HCT116 (cell line): ENCODE results near the gene RECK. TPM values are rescaled to one million over a fixed set of nuclear protein-coding genes. Genes with fewer than 3 reads are reported as not detected.

Source experiments
- ATAC-seq: fragments of 200-7000 bp; cut with Tn5 transposase; 2 replicates; pipeline ENCODE4 v1.9.1; 2020; ENCODE audit warnings: mild to moderate bottlenecking, moderate library complexity
- BruUV-seq: library from RNA; stranded (reverse); fragments of 400-500 nt; replicated peaks from 2 replicates; lab custom pipeline; 2021; lab: Mats Ljungman, UMichigan
- CTCF ChIA-PET: fragments of 300-600 bp; sonication (Branson Sonifier 250); formaldehyde crosslinking; loops from one replicate; lab custom pipeline; 2021; ENCODE audit warnings: antibody characterized with exemption; lab: Charles Lee
- POLR2A ChIA-PET: fragments of 300-600, 350-600 bp; sonication (Branson Sonifier 250); formaldehyde crosslinking; loops from one replicate; lab custom pipeline; 2021; ENCODE audit warnings: antibody characterized with exemption; lab: Charles Lee
- RAD21 ChIA-PET, 2 experiments: fragments of 300-600 bp; sonication (Branson Sonifier 250); formaldehyde crosslinking; loops; one replicate each; lab custom pipeline; 2023; ENCODE audit warnings: low total read pairs in 2 of 2; ENCODE audit not compliant: uncharacterized antibody in 2 of 2, unreplicated experiment in 2 of 2, low non-redundant PET in 1 of 2; lab: Charles Lee
- DNase-seq: peaks from one replicate; pipeline ENCODE4 v3.0.0-alpha.2; 2010; ENCODE audit warnings: low read depth, low spot score
- H2AFZ ChIP-seq: fragments of 200-600 bp; shearing (Covaris generic), sonication (generic); 2 replicates; pipeline ENCODE4 v1.6.1; 2017; ENCODE audit warnings: low read depth, mixed run types, mixed read lengths, antibody characterized with exemption, low read length; ENCODE audit not compliant: poor library complexity, severe bottlenecking
- H3K27ac ChIP-seq: 2 replicates; pipeline ENCODE4 v1.5.1; 2012; ENCODE audit warnings: low read depth, low read length
- H3K27me3 ChIP-seq: fragments of 200-600 bp; sonication (generic); 2 replicates; pipeline ENCODE4 v1.6.1; 2016; ENCODE audit warnings: mixed run types, low read length, mixed read lengths; ENCODE audit not compliant: insufficient read depth
- H3K36me3 ChIP-seq, 2 experiments: fragments of 200-500 bp in 1 of 2; fragments of 200-600 bp in 1 of 2; sonication (Bioruptor generic) in 1 of 2; sonication (generic) in 1 of 2; 2 replicates each; pipeline versions ENCODE4 v1.5.1 to v1.6.1; 2014 to 2016; ENCODE audit warnings: low read length in 2 of 2, inconsistent platforms in 1 of 2, mixed read lengths in 1 of 2, mixed run types in 1 of 2; ENCODE audit not compliant: insufficient read depth in 2 of 2, control insufficient read depth in 1 of 2
- H3K4me1 ChIP-seq, 2 experiments: fragments of 200-600 bp in 1 of 2; sonication (generic) in 1 of 2; 2 replicates each; pipeline versions ENCODE4 v1.5.1 to v1.6.1; 2012 to 2017; ENCODE audit warnings: low read length in 2 of 2, inconsistent platforms in 1 of 2, mild to moderate bottlenecking in 1 of 2, mixed read lengths in 1 of 2, mixed run types in 1 of 2, moderate library complexity in 1 of 2; ENCODE audit not compliant: insufficient read depth in 2 of 2, control insufficient read depth in 1 of 2
- H3K4me2 ChIP-seq: fragments of 200-600 bp; sonication (generic); 2 replicates; pipeline ENCODE4 v1.6.1; 2017; ENCODE audit warnings: mixed run types, low read length, mixed read lengths
- H3K4me3 ChIP-seq, 2 experiments: fragments of 200-600 bp in 1 of 2; sonication (generic) in 1 of 2; replicated peaks in 1 of 2; 2 replicates each; pipeline ENCODE4 v1.5.1; 2011 to 2016; ENCODE audit warnings: low read length in 2 of 2, control low read depth in 1 of 2, low read depth in 1 of 2, mild to moderate bottlenecking in 1 of 2, mixed read lengths in 1 of 2, mixed run types in 1 of 2
- H3K79me2 ChIP-seq: fragments of 200-600 bp; sonication (generic); 2 replicates; pipeline ENCODE4 v1.6.1; 2017; ENCODE audit warnings: mild to moderate bottlenecking, mixed run types, low read length, moderate library complexity, mixed read lengths; ENCODE audit not compliant: insufficient read depth
- H3K9ac ChIP-seq: fragments of 200-600 bp; sonication (generic); 2 replicates; pipeline ENCODE4 v1.6.1; 2016; ENCODE audit warnings: low read length, mixed read lengths
- H3K9me2 ChIP-seq: fragments of 200-600 bp; sonication (generic), shearing (Covaris generic); 2 replicates; pipeline ENCODE4 v1.6.1; 2017; ENCODE audit warnings: mixed run types, mild to moderate bottlenecking, moderate library complexity; ENCODE audit not compliant: insufficient read depth
- H3K9me3 ChIP-seq, 2 experiments: fragments of 200-500 bp in 1 of 2; fragments of 200-600 bp in 1 of 2; sonication (Bioruptor generic) in 1 of 2; sonication (generic) in 1 of 2; 2 replicates each; pipeline ENCODE4 v1.6.1; 2014 to 2017; ENCODE audit warnings: low read length in 2 of 2, mixed read lengths in 2 of 2, inconsistent platforms in 1 of 2, low read depth in 1 of 2, mild to moderate bottlenecking in 1 of 2, mixed run types in 1 of 2, moderate library complexity in 1 of 2; ENCODE audit not compliant: control insufficient read depth in 1 of 2, insufficient read depth in 1 of 2
- H4K20me1 ChIP-seq: fragments of 200-600 bp; sonication (generic), shearing (Covaris generic); 2 replicates; pipeline ENCODE4 v1.6.1; 2017; ENCODE audit warnings: mixed run types, mild to moderate bottlenecking, moderate library complexity; ENCODE audit not compliant: insufficient read depth
- ELF1 ChIP-seq: IDR thresholded peaks from 2 replicates; pipeline ENCODE4 v1.6.1; 2012; ENCODE audit warnings: low read depth, borderline replicate concordance
- JUND ChIP-seq: IDR thresholded peaks from 2 replicates; pipeline ENCODE4 v1.6.1; 2012
- POLR2A ChIP-seq: IDR thresholded peaks from 2 replicates; pipeline ENCODE4 v1.7.0; 2011; ENCODE audit warnings: borderline replicate concordance; ENCODE audit not compliant: insufficient read depth, insufficient read length; ENCODE audit errors: extremely low read depth
- POLR2AphosphoS5 ChIP-seq: IDR thresholded peaks from 2 replicates; pipeline ENCODE4 v1.6.1; 2011; ENCODE audit warnings: mild to moderate bottlenecking, low read depth, low read length, moderate library complexity
- RAD21 ChIP-seq: IDR thresholded peaks from 2 replicates; pipeline ENCODE4 v1.6.1; 2012; ENCODE audit warnings: low read depth, mild to moderate bottlenecking
- SP1 ChIP-seq: IDR thresholded peaks from 2 replicates; pipeline ENCODE4 v1.6.1; 2012; ENCODE audit warnings: low read depth
- SRF ChIP-seq: IDR thresholded peaks from 2 replicates; pipeline ENCODE4 v1.6.1; 2012; ENCODE audit warnings: low read depth
- YY1 ChIP-seq: IDR thresholded peaks from 2 replicates; pipeline ENCODE4 v1.6.1; 2011; ENCODE audit warnings: low read length, low read depth, moderate library complexity, mild to moderate bottlenecking; ENCODE audit not compliant: insufficient replicate concordance; ENCODE audit errors: extremely low read depth
- ZBTB33 ChIP-seq: IDR thresholded peaks from 2 replicates; pipeline ENCODE4 v1.6.1; 2011; ENCODE audit warnings: mild to moderate bottlenecking, low read length, moderate library complexity; ENCODE audit not compliant: insufficient replicate concordance; ENCODE audit errors: extremely low read depth
- ZFX ChIP-seq: fragments of 450-650 bp; IDR thresholded peaks from 2 replicates; pipeline ENCODE4 v1.6.1; 2017
- ZNF274 ChIP-seq: fragments of 200-500 bp; sonication (Bioruptor generic); IDR thresholded peaks from 2 replicates; pipeline ENCODE4 v1.6.1; 2014; ENCODE audit warnings: mild to moderate bottlenecking, low read depth, low read length, inconsistent platforms
- intact Hi-C: fragments of 100-400 bp; cut with micrococcal nuclease; formaldehyde crosslinking; loops from 2 replicates; pipeline ENCODE4 v1.10.0; 2022
- total RNA-seq: library from RNA; stranded (reverse); gene quantifications from one replicate; pipeline ENCODE4 v1.2.1, GENCODE V29; 2021; ENCODE audit not compliant: unreplicated experiment
- TF ChIP-seq, protein P1 (sequence below), 3 experiments: fragments of 200-600 bp in 1 of 3; sonication (generic) in 1 of 3; IDR thresholded peaks in 2 of 3; conservative IDR thresholded peaks in 1 of 3; 2 replicates each; pipeline ENCODE4 v1.5.1; 2012 to 2017; ENCODE audit warnings: low read depth in 2 of 3, low read length in 2 of 3, antibody characterized with exemption in 1 of 3, borderline replicate concordance in 1 of 3, control low read depth in 1 of 3, mild to moderate bottlenecking in 1 of 3, mixed read lengths in 1 of 3, mixed run types in 1 of 3, moderate library complexity in 1 of 3; ENCODE audit not compliant: insufficient read depth in 1 of 3
- TF ChIP-seq, protein P2 (sequence below): IDR thresholded peaks from 2 replicates; pipeline ENCODE4 v1.6.1; 2012
- TF ChIP-seq, protein P3 (sequence below): IDR thresholded peaks from 2 replicates; pipeline ENCODE4 v1.6.1; 2012; ENCODE audit warnings: low read depth

RECK gene
- total RNA-seq, 1 experiment from 2014 or later = 3.8 TPM

GRCh38 chr9:36123515-36123914 is 86.8 kb downstream of the RECK start (continued):
- TF ChIP-seq, protein P1, sequence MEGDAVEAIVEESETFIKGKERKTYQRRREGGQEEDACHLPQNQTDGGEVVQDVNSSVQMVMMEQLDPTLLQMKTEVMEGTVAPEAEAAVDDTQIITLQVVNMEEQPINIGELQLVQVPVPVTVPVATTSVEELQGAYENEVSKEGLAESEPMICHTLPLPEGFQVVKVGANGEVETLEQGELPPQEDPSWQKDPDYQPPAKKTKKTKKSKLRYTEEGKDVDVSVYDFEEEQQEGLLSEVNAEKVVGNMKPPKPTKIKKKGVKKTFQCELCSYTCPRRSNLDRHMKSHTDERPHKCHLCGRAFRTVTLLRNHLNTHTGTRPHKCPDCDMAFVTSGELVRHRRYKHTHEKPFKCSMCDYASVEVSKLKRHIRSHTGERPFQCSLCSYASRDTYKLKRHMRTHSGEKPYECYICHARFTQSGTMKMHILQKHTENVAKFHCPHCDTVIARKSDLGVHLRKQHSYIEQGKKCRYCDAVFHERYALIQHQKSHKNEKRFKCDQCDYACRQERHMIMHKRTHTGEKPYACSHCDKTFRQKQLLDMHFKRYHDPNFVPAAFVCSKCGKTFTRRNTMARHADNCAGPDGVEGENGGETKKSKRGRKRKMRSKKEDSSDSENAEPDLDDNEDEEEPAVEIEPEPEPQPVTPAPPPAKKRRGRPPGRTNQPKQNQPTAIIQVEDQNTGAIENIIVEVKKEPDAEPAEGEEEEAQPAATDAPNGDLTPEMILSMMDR (IDR thresholded peaks at IDR 0.05 in 2 of 3, conservative IDR thresholded peaks at IDR 0.05 in 1 of 3; ENCODE audit: borderline replicate concordance in 1 of 3, insufficient read depth in 1 of 3, low read depth in 2 of 3, low read length in 2 of 3) = no peak
- TF ChIP-seq POLR2AphosphoS5 (no peak), JUND (no peak), ZFX (no peak)
- TF ChIP-seq, protein P2, sequence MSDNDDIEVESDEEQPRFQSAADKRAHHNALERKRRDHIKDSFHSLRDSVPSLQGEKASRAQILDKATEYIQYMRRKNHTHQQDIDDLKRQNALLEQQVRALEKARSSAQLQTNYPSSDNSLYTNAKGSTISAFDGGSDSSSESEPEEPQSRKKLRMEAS = no peak
- TF ChIP-seq, all 23 proteins: peak for 0

GRCh38 chr9:36125062-36125855 is 88.5 kb downstream of the RECK start:
- no peaks in the 10 kb centered on the region for H3K79me2 ChIP-seq
- no peak overlapping the region for H2AFZ ChIP-seq
- RAD21 ChIA-PET = no interaction called here
- no peaks in the 10 kb centered on the region for H3K9me2 ChIP-seq
- POLR2A ChIA-PET = interaction anchor here (0.6 kb wide), 1 partner anchor 8 kb away, joined by 3 read pairs; no protein-coding TSS in a partner anchor
- H3K27me3 ChIP-seq = no peaks in the 10 kb centered on the region
- no TSS peak for BruUV-seq
- TF ChIP-seq JUND (no peak), POLR2AphosphoS5 (no peak), POLR2A (no peak), ZNF274 (no peak), SRF (no peak), SP1 (no peak), ELF1 (no peak), ZBTB33 (no peak), YY1 (no peak), RAD21 (no peak)
- TF ChIP-seq, protein P3, sequence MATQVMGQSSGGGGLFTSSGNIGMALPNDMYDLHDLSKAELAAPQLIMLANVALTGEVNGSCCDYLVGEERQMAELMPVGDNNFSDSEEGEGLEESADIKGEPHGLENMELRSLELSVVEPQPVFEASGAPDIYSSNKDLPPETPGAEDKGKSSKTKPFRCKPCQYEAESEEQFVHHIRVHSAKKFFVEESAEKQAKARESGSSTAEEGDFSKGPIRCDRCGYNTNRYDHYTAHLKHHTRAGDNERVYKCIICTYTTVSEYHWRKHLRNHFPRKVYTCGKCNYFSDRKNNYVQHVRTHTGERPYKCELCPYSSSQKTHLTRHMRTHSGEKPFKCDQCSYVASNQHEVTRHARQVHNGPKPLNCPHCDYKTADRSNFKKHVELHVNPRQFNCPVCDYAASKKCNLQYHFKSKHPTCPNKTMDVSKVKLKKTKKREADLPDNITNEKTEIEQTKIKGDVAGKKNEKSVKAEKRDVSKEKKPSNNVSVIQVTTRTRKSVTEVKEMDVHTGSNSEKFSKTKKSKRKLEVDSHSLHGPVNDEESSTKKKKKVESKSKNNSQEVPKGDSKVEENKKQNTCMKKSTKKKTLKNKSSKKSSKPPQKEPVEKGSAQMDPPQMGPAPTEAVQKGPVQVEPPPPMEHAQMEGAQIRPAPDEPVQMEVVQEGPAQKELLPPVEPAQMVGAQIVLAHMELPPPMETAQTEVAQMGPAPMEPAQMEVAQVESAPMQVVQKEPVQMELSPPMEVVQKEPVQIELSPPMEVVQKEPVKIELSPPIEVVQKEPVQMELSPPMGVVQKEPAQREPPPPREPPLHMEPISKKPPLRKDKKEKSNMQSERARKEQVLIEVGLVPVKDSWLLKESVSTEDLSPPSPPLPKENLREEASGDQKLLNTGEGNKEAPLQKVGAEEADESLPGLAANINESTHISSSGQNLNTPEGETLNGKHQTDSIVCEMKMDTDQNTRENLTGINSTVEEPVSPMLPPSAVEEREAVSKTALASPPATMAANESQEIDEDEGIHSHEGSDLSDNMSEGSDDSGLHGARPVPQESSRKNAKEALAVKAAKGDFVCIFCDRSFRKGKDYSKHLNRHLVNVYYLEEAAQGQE = no peak
- TF ChIP-seq, all 23 proteins: peak for 0
- intact Hi-C loops = no loop called here
- CTCF ChIA-PET = interaction anchor here (2.6 kb wide), 1 partner anchor 22 kb away, joined by 8 read pairs; no protein-coding TSS in a partner anchor
- Histone ChIP-seq H3K4me2 (no peak overlapping the region), H3K4me1 (no peaks in the 10 kb centered on the region), H3K36me3 (no peaks in the 10 kb centered on the region), H4K20me1 (no peaks in the 10 kb centered on the region), H3K27ac (no peak overlapping the region), H3K4me3 (no peak overlapping the region), H3K9ac (no peak overlapping the region), H3K9me3 (no peaks in the 10 kb centered on the region)
- DNase-seq (no peak), ATAC-seq (no peak)
